ENCODE data around the gene FXR1.
A peak's percentile ranks its signal among the peaks of the same experiment; 100 is the strongest.
"Not testable (repeated sequence)": the region's sequence is repeated elsewhere in the genome, so short reads cannot be mapped to it uniquely, and the experiment has no call there.

FXR1 gene

GRCh38 chr3:180912304-180913296 lies at the start of gene FXR1:
FXR1 (plus strand) TSS chr3:180912670; CDS start chr3:180912686, 16 bp downstream.
- peak; percentile 93 for DNase-seq

GRCh38 chr3:180870008-180870699 lies 42.3 kb upstream of the FXR1 start:
- DNase-seq: no peak

- DNase-seq: no peak
Measured at GRCh38 chr3:180871901-180872300, 40.6 kb upstream of the FXR1 start.

GRCh38 chr3:180872430-180872829 lies 40.0 kb upstream of the FXR1 start:
- not testable (repeated sequence) for DNase-seq

GRCh38 chr3:180875124-180875698 lies 37.3 kb upstream of the FXR1 start:
- no peak for DNase-seq

GRCh38 chr3:180881065-180881801 lies 31.2 kb upstream of the FXR1 start:
- no peak for DNase-seq

GRCh38 chr3:180882115-180882514 lies 30.4 kb upstream of the FXR1 start:
- no peak for DNase-seq

GRCh38 chr3:180888992-180889560 lies 23.4 kb upstream of the FXR1 start:
- no peak for DNase-seq

GRCh38 chr3:180898572-180898971 lies 13.9 kb upstream of the FXR1 start:
- no peak for DNase-seq

- no peak for DNase-seq
Measured at GRCh38 chr3:180909369-180910127, 2.9 kb upstream of the FXR1 start.

GRCh38 chr3:180910823-180911222 lies 1.6 kb upstream of the FXR1 start:
- no peak for DNase-seq

GRCh38 chr3:180911876-180912303 lies 580 bp upstream of the FXR1 start:
- no peak for DNase-seq

- DNase-seq: no peak
Measured at GRCh38 chr3:180913581-180914404, 1.3 kb downstream of the FXR1 start.

- DNase-seq: no peak
Measured at GRCh38 chr3:180918542-180918941, 6.1 kb downstream of the FXR1 start.

GRCh38 chr3:180922242-180922641 lies 9.8 kb downstream of the FXR1 start:
- DNase-seq: no peak

GRCh38 chr3:180923561-180923960 lies 11.1 kb downstream of the FXR1 start:
- no peak for DNase-seq

GRCh38 chr3:180926526-180926925 lies 14.1 kb downstream of the FXR1 start:
- DNase-seq: no peak

GRCh38 chr3:180929376-180929775 lies 16.9 kb downstream of the FXR1 start:
- no peak for DNase-seq

- no peak for DNase-seq
Measured at GRCh38 chr3:180930526-180930925, 18.1 kb downstream of the FXR1 start.

GRCh38 chr3:180932819-180933218 lies 20.3 kb downstream of the FXR1 start:
- DNase-seq: no peak

GRCh38 chr3:180934638-180935037 lies 22.2 kb downstream of the FXR1 start:
- DNase-seq: no peak
